CD4-positive, alpha-beta T cell treated with Interleukin-17A for 4 hours (primary cell): Measurements from ENCODE around the gene NTNG2.
"Not testable (repeated sequence)": the region's sequence is repeated elsewhere in the genome, so short reads cannot be mapped to it uniquely, and the experiment has no call there.

Experiments used
- DNase-seq: peaks from one replicate; pipeline ENCODE4 v3.0.0-alpha.2; 2020; ENCODE audit warnings: mixed read lengths

NTNG2 gene

GRCh38 chr9:132161743-132162184 is at the start of gene NTNG2:
NTNG2 (plus strand) TSS chr9:132162058; CDS start chr9:132166832, 4,774 bp downstream.
- no peak for DNase-seq

DNA sequence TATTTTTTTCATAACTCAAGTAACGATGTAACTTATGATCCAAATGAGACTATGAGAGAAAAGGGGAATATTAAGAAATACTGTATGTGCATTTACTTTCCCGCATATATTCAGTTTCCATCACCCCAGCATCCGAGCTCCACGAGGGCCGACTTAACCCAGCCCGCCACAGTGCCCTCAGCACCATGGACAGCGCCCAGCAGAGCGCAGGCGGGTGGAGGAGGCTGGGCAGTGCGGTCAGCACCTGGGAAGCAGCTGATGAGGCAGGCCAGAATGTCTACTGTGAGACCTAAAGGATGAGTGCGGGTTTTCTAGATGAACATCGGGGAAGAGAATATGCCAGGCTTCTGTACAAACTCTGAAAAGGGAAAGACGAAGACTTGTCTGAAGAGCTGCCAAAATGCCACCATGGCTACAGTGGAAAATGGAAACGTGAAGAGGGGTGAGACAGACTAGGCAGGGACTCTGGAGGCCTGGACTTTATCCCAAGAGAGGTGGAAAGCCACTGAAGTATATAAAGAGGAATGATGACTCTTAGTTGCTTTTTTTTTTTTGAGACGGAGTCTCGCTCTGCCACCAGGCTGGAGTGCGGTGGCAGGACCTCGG is 47.7 kb upstream of the NTNG2 start:
- DNase-seq = peak; percentile 42

GRCh38 chr9:132116583-132116982 is 45.3 kb upstream of the NTNG2 start:
- no peak for DNase-seq

DNA sequence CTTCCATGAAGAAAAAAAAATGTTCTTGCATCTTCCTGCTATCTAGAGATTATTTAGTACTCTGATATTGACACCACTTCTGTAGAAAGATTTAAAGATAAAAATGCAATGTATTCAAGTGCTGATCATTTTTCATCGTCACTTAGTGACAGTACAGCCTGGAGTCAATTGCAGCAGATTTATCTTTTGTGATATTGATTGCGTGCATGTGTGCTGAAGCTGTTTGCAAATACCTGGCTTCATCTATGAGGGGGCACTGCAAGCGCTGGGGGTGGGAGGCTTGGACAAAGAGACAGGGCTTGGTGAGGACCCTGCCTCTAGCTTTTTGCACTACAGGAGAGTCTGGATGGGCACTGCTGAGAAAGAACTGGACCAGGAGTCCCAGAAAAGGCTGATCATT is 44.2 kb upstream of the NTNG2 start:
- DNase-seq = no peak

DNA sequence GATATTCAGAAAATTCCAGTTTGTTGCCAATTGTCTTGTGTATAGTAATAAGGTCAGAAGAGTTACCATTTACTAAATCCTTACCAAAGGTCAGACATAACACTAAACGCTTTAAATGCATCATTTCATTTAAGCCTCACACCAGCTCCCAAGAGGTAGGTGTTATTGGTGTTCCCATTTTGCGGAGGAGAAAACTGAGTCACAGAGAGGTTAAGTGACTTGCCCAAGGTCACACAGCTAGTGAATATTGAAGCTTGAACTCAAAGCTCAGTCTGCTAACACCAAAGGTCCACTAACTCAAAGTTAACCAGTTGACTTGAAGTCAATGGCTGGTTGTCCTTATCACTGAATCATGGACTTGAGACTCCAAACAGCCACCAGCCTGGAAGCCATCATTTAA is 40.8 kb upstream of the NTNG2 start:
- DNase-seq = no peak

- no peak for DNase-seq
Observed at GRCh38 chr9:132124800-132125199, 37.1 kb upstream of the NTNG2 start.

GRCh38 chr9:132125361-132125760 is 36.5 kb upstream of the NTNG2 start:
- no peak for DNase-seq

- no peak for DNase-seq
Observed at GRCh38 chr9:132125944-132126679, 35.7 kb upstream of the NTNG2 start.

DNA sequence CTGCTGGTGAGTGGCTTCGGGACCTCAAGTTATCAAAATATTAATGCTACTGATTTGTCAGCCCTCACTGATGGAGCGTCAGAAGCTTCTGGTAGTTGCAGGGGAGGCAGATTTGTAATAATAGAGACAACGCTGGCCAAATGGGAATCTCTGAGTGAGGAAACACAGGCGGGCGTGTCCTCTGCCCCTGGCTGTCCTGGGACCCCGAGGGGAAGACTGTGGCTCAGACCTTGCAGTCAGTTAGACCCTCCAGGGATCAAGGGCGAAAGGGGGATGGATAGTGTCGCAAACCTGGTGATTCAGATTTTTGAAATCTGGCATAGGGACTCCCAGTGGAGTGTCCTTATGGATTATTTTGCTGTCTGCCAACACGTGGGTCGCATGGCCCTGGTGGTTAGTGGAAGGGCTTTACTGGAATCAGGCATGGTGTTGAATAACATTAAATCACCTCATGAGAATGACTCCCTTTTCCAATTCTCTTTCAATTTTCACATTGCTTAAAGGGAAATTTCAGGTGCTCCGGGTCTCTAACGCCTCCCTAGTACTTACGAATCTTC is 35.1 kb upstream of the NTNG2 start:
- DNase-seq = no peak

GRCh38 chr9:132127888-132128534 is 33.8 kb upstream of the NTNG2 start:
- DNase-seq = no peak

DNA sequence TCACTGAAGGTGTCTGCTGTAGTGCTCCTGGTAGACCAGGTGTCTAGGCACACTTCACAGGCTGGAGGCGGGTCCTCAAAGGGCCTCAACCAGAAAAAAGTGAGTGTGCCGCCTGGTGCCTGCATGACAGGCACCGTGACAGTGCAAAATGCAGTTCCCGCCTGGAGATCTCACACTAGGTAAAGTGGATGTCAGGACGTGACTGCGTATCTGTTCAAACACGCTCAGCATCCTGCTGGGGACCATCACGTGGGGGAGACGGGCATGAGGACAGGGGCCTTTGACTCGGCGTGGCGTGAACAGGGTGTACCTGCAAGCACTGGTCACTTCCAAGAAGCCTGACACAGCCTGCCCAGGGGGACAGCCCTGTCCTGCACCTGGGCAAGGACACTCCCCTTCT is 32.3 kb upstream of the NTNG2 start:
- no peak for DNase-seq

DNA sequence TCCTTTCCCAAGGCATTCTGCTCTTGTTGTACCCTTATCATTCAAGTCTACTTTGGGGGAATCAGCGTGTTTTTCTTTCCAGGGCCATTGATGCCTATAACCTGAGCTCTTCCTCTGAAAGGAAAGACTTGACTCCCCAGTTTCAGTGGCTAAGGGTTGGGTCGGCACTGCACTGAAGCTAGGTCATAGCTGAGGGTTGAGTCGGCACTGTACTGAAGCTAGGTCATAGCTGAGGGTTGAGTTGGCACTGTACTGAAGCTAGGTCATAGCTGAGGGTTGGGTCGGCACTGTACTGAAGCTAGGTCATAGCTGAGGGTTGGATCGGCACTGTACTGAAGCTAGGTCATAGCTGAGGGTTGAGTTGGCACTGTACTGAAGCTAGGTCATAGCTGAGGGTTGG is 27.8 kb upstream of the NTNG2 start:
- not testable (repeated sequence) for DNase-seq

- no peak for DNase-seq
Observed at GRCh38 chr9:132135456-132135855, 26.4 kb upstream of the NTNG2 start.

DNA sequence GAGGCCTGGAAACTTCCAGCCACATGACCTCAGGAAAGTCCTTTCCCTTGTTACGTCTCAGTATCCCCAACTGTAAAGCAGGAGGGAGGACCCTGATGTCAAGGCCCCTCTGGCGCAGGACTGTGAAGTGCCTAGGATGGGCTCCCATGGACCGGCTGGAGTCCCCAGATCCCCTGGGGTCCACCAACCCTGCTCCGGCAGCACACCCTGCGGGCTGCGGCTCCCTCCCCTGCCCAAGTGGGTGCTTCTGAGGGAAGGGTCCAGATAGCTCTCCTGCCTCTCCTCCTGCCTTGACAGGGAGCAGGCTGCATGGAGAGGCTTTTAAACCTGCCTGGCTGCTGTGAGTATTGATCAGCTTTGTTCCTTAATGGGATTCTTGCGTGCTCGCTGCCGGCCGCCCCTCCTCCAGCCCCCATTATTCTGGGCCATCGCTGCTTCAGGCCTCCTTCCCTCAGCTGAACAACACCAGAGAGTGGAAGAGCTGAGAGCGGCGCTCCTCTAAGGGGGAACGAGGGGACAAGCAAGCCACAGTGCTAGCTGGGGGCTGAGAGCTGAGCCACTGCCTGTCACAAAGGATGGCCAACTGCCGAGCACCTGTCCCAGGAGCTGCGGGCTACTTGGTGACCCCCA is 25.6 kb upstream of the NTNG2 start:
- DNase-seq = no peak

GRCh38 chr9:132141344-132141947 is 20.4 kb upstream of the NTNG2 start:
- no peak for DNase-seq

- DNase-seq = no peak
Observed at GRCh38 chr9:132141948-132142594, 19.8 kb upstream of the NTNG2 start.

- DNase-seq = no peak
Observed at GRCh38 chr9:132142924-132143323, 18.9 kb upstream of the NTNG2 start.

GRCh38 chr9:132143359-132143758 is 18.5 kb upstream of the NTNG2 start:
- DNase-seq = no peak

- no peak for DNase-seq
Observed at GRCh38 chr9:132144708-132145365, 17.0 kb upstream of the NTNG2 start.

GRCh38 chr9:132146039-132146438 is 15.8 kb upstream of the NTNG2 start:
- no peak for DNase-seq

DNA sequence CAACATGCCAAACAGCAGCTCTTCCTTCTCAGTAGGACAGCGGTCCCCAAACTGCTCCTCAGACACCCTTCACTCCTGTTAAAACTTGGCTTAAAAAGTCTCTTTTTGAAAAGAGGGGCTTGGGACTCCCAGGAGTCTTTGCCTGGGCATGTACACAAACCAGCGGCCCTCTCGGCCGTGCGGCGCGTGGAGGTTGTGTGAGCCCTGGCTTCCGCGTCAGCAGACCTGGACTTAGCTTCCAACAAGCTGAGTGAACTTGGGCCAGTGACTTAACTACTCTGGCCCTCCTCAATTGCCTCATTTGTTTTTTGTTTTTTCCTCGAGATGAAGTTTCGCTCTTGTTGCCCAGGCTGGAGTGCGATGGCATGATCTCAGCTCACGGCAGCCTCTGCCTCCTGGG is 15.3 kb upstream of the NTNG2 start:
- DNase-seq = no peak

DNA sequence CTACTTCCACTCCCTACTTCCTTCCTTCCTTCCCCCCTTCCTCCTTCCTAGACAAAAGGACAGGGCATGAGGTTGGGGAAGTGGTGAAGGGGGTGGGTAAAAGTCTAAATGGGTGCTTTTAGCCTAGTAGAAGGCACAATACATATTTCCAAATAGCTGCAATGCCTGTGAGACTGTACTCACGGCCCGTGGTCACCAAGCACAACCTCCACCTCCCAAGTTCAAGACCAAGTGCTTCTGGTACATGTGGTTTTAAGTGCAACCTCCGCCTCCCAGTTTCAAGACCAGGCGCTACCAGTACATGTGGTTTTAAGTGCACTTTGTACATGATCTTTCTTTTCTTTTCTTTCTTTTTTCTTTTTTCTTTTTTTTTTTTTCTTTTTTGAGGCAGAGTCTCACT is 14.5 kb upstream of the NTNG2 start:
- DNase-seq = no peak
